ENCODE results near the gene RAB33B. TPM values are rescaled to one million over a fixed set of nuclear protein-coding genes. Genes with fewer than 3 reads are reported as not detected.
A peak's percentile ranks its signal among the peaks of the same experiment; 100 is the strongest.

Gene RAB33B
- total and polyA plus RNA-seq, 2 donors (not counting 1 experiment from before 2014, with no cell fraction given) = 11.4 to 11.7 TPM

DNA sequence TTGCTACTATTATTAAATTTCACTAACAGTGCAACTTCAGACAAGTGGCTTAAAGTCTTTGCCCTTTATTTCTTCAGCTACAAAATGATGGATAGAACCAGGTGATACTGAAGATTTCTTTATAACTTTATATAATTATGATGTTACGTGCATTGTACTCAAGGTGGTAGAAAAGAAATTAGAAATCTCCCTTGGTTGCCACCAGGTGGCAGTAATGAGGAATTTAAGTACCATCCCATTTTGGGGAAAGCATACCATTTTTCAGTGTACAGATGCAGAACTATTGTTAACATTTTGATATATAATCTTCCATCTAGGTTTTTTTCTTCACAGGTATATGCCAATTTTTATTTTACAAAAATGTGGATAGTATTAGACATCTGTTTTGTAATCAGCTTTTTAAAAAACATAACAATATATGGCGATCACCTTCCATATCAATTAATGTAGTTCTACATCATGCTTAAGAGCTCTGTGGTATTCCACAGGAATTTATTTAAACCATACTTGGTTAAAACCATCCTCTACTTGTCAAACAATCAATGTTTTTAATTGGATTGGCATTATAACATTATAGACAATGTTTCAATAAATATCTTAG lies 37.7 kb upstream of the RAB33B start:
- H2AFZ ChIP-seq (ENCODE audit: low read length) = no peak overlapping the region
- H3K27ac ChIP-seq (ENCODE audit: insufficient read depth, low read length) = no peak overlapping the region
- H4K20me1 ChIP-seq (ENCODE audit: control insufficient read depth, extremely low read depth, insufficient read depth, low read length) = no peaks in the 10 kb centered on the region
- peak; percentile 48 to 71 for DNase-seq (ENCODE audit: low read depth in 2 of 2)
- no peaks in the 10 kb centered on the region for H3K4me1 ChIP-seq (ENCODE audit: control insufficient read depth, extremely low read depth, insufficient read depth, low read length)
- no peaks in the 10 kb centered on the region for H3K36me3 ChIP-seq (ENCODE audit: control insufficient read depth, insufficient read depth, low read length)
- no peak overlapping the region for H3K9ac ChIP-seq (ENCODE audit: insufficient read depth, low read length)
- H3K9me3 ChIP-seq (ENCODE audit: control insufficient read depth, insufficient read depth, low read depth, low read length) = no peaks in the 10 kb centered on the region
- TF ChIP-seq, protein P1, sequence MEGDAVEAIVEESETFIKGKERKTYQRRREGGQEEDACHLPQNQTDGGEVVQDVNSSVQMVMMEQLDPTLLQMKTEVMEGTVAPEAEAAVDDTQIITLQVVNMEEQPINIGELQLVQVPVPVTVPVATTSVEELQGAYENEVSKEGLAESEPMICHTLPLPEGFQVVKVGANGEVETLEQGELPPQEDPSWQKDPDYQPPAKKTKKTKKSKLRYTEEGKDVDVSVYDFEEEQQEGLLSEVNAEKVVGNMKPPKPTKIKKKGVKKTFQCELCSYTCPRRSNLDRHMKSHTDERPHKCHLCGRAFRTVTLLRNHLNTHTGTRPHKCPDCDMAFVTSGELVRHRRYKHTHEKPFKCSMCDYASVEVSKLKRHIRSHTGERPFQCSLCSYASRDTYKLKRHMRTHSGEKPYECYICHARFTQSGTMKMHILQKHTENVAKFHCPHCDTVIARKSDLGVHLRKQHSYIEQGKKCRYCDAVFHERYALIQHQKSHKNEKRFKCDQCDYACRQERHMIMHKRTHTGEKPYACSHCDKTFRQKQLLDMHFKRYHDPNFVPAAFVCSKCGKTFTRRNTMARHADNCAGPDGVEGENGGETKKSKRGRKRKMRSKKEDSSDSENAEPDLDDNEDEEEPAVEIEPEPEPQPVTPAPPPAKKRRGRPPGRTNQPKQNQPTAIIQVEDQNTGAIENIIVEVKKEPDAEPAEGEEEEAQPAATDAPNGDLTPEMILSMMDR (conservative IDR thresholded peaks at IDR 0.05 in 1 of 2, IDR thresholded peaks at IDR 0.05 in 1 of 2; ENCODE audit: low read depth in 1 of 2, low read length in 2 of 2) = peak; percentile 46 to 62
- TF ChIP-seq EZH2 (IDR thresholded peaks at IDR 0.05; ENCODE audit: low read length, missing control alignments) = no peak
- no peaks in the 10 kb centered on the region for H3K27me3 ChIP-seq (ENCODE audit: control insufficient read depth, insufficient read depth, low read length)
- H3K79me2 ChIP-seq (ENCODE audit: control insufficient read depth, insufficient read depth, low read length) = no peaks in the 10 kb centered on the region
- no peak overlapping the region for H3K4me3 ChIP-seq (replicated peaks in 1 of 4; ENCODE audit: control extremely low read depth in 1 of 4, insufficient read depth in 1 of 4, low read depth in 3 of 4, low read length in 4 of 4)
- no peak overlapping the region for H3K4me2 ChIP-seq (ENCODE audit: extremely low read depth, insufficient read depth, low read length)

DNA sequence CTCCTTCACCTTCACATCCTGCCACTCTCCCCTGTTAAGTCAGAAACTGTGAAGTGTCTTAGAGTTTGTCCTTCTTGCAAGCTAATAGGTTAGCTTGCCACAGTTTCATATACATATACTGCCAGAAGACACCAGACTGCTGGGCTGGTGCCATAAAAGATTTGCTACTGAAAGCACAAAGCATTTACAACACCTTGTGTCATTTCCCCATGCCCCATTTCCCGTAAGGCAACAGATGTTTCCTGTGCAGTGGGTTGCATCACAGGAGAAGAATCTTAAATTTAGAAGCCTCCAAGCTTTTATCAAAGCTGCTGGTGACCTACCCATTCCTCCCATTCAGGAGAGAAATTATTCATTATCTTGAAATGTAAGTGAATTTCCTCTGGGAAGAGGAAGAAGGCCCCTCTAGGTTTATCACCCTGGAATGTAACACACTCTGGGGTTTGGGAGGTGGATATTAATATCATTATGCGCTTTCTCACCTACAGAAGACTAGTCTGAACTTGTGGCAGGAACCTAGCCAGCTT lies 34.5 kb upstream of the RAB33B start:
- H3K9ac ChIP-seq (ENCODE audit: insufficient read depth, low read length) = no peak overlapping the region

DNA sequence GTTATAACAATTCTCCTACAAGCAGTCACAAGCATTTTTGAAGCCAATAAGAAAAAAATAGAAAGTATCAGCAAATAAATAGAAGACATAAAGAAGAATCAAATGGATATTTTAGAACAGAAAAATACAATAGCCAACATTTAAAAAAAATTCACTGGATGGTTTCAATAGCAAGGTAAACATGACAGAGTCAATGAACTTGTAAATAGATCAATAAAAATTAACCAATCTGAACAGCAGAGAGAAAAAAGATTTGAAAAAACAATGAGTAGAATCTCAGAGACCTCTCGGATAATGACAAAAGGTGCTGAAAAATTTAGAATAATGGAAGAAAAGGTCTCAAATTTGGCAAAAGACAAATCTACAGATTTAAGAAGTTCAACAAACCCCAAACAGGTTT lies 33.3 kb upstream of the RAB33B start:
- Histone ChIP-seq H3K4me1 (ENCODE audit: control insufficient read depth, extremely low read depth, insufficient read depth, low read length) (no peaks in the 10 kb centered on the region), H3K4me2 (ENCODE audit: extremely low read depth, insufficient read depth, low read length) (no peak overlapping the region), H3K27me3 (ENCODE audit: control insufficient read depth, insufficient read depth, low read length) (no peaks in the 10 kb centered on the region), H3K9ac (ENCODE audit: insufficient read depth, low read length) (no peak overlapping the region), H3K9me3 (ENCODE audit: control insufficient read depth, insufficient read depth, low read depth, low read length) (no peaks in the 10 kb centered on the region), H3K79me2 (ENCODE audit: control insufficient read depth, insufficient read depth, low read length) (no peaks in the 10 kb centered on the region), H3K36me3 (ENCODE audit: control insufficient read depth, insufficient read depth, low read length) (no peaks in the 10 kb centered on the region), H3K27ac (ENCODE audit: insufficient read depth, low read length) (no peak overlapping the region), H4K20me1 (ENCODE audit: control insufficient read depth, extremely low read depth, insufficient read depth, low read length) (no peaks in the 10 kb centered on the region), H2AFZ (ENCODE audit: low read length) (no peak overlapping the region), H3K4me3 (replicated peaks in 1 of 4; ENCODE audit: control extremely low read depth in 1 of 4, insufficient read depth in 1 of 4, low read depth in 3 of 4, low read length in 4 of 4) (no peak overlapping the region)
- TF ChIP-seq, protein P1 (conservative IDR thresholded peaks at IDR 0.05 in 1 of 2, IDR thresholded peaks at IDR 0.05 in 1 of 2; ENCODE audit: low read depth in 1 of 2, low read length in 2 of 2) = no peak
- TF ChIP-seq EZH2 (IDR thresholded peaks at IDR 0.05; ENCODE audit: low read length, missing control alignments) = no peak
- DNase-seq (ENCODE audit: low read depth in 2 of 2) = no peak

More for the DNA sequence above, 34.5 kb upstream of the RAB33B start:
- TF ChIP-seq, protein P1 (conservative IDR thresholded peaks at IDR 0.05 in 1 of 2, IDR thresholded peaks at IDR 0.05 in 1 of 2; ENCODE audit: low read depth in 1 of 2, low read length in 2 of 2) = no peak
- no peak for TF ChIP-seq EZH2 (IDR thresholded peaks at IDR 0.05; ENCODE audit: low read length, missing control alignments)
- Histone ChIP-seq H3K36me3 (ENCODE audit: control insufficient read depth, insufficient read depth, low read length) (no peaks in the 10 kb centered on the region), H3K79me2 (ENCODE audit: control insufficient read depth, insufficient read depth, low read length) (no peaks in the 10 kb centered on the region), H4K20me1 (ENCODE audit: control insufficient read depth, extremely low read depth, insufficient read depth, low read length) (no peaks in the 10 kb centered on the region), H3K9me3 (ENCODE audit: control insufficient read depth, insufficient read depth, low read depth, low read length) (no peaks in the 10 kb centered on the region), H3K4me1 (ENCODE audit: control insufficient read depth, extremely low read depth, insufficient read depth, low read length) (no peaks in the 10 kb centered on the region), H3K27me3 (ENCODE audit: control insufficient read depth, insufficient read depth, low read length) (no peaks in the 10 kb centered on the region), H3K4me3 (replicated peaks in 1 of 4; ENCODE audit: control extremely low read depth in 1 of 4, insufficient read depth in 1 of 4, low read depth in 3 of 4, low read length in 4 of 4) (no peak overlapping the region), H2AFZ (ENCODE audit: low read length) (no peak overlapping the region), H3K27ac (ENCODE audit: insufficient read depth, low read length) (no peak overlapping the region), H3K4me2 (ENCODE audit: extremely low read depth, insufficient read depth, low read length) (no peak overlapping the region)
- DNase-seq (ENCODE audit: low read depth in 2 of 2) = peak; percentile 62 to 95
